Activated CD4-positive, alpha-beta T cell treated with anti-CD3 and anti-CD28 coated beads, Interleukin-2, Interleukin-6, amounts not matched to agents 100 ng/mL and 50 ng/mL, durations not matched to agents 16 hours and 8 hours (primary cell): ENCODE measurements around the gene SMCO1.
"Not testable (repeated sequence)": the region's sequence is repeated elsewhere in the genome, so short reads cannot be mapped to it uniquely, and the experiment has no call there.

ENCODE experiments used
- DNase-seq: peaks from one replicate; pipeline ENCODE4 v3.0.0-alpha.2; 2020

Gene SMCO1

GRCh38 chr3:196486263-196486662, 28.9 kb downstream of the SMCO1 start:
- DNase-seq = no peak

GRCh38 chr3:196477678-196478077, 37.5 kb downstream of the SMCO1 start:
- DNase-seq = no peak

- DNase-seq = no peak
Measured at GRCh38 chr3:196472286-196472685, 42.9 kb downstream of the SMCO1 start.

GRCh38 chr3:196471551-196471950, 43.6 kb downstream of the SMCO1 start:
- DNase-seq = no peak

- DNase-seq = not testable (repeated sequence)
Measured at GRCh38 chr3:196470182-196470581, 45.0 kb downstream of the SMCO1 start.

- no peak for DNase-seq
Measured at GRCh38 chr3:196463804-196464203, 51.3 kb downstream of the SMCO1 start.

- no peak for DNase-seq
Measured at GRCh38 chr3:196463478-196463756, 51.7 kb downstream of the SMCO1 start.

GRCh38 chr3:196462680-196463477, 52.3 kb downstream of the SMCO1 start:
- DNase-seq = not testable (repeated sequence)

- DNase-seq = no peak
Measured at GRCh38 chr3:196458063-196458462, 57.1 kb downstream of the SMCO1 start.

- not testable (repeated sequence) for DNase-seq
Measured at GRCh38 chr3:196457470-196457869, 57.7 kb downstream of the SMCO1 start.
